ENCODE results near the gene GNG12. TPM values are rescaled to one million over a fixed set of nuclear protein-coding genes. Genes with fewer than 3 reads are reported as not detected.

The GNG12 gene
- total RNA-seq, 1 experiment from 2014 or later, result 12.5 TPM

- ChIA-PET POLR2A (no interaction called here), CTCF (no interaction called here)
- Histone ChIP-seq H3K4me3 (ENCODE audit: low read depth, low read length) (no peak overlapping the region), H3K9me3 (no peaks in the 10 kb centered on the region), H3K27me3 (replicated peaks; ENCODE audit: control insufficient read depth, insufficient read depth, low read length) (no peaks in the 10 kb centered on the region), H3K36me3 (ENCODE audit: control insufficient read depth, insufficient read depth, low read length) (no peaks in the 10 kb centered on the region), H3K4me1 (peaks cover 19% of the 10 kb centered on the region)
- TF ChIP-seq CTCF (IDR thresholded peaks at IDR 0.05; ENCODE audit: insufficient read depth in 1 of 2, low read depth in 1 of 2, low read length in 1 of 2, severe bottlenecking in 1 of 2, unreplicated experiment in 1 of 2), result no peak
- H3K4me1 Mint-ChIP-seq (ENCODE audit: low read depth, unreplicated experiment), result peaks cover 22% of the 10 kb centered on the region
- DNase-seq, result no peak
- no peak overlapping the region for H3K4me3 Mint-ChIP-seq (ENCODE audit: unreplicated experiment)
- intact Hi-C loops (cut with micrococcal nuclease; ENCODE audit: unreplicated experiment), result no loop called here
- H3K36me3 Mint-ChIP-seq (ENCODE audit: insufficient read depth, unreplicated experiment), result peaks cover 6% of the 10 kb centered on the region
- BruUV-seq (replicated peaks), result no TSS peak
- H3K27ac Mint-ChIP-seq (ENCODE audit: unreplicated experiment), result no peak overlapping the region
- H3K27me3 Mint-ChIP-seq (ENCODE audit: insufficient read depth, unreplicated experiment), result no peaks in the 10 kb centered on the region
- H3K9me3 Mint-ChIP-seq (ENCODE audit: unreplicated experiment), result no peaks in the 10 kb centered on the region
Measured at GRCh38 chr1:67696708-67697107, 136.6 kb downstream of the GNG12 start.

GRCh38 chr1:67695963-67696362, 137.3 kb downstream of the GNG12 start:
- peaks cover 5% of the 10 kb centered on the region for H3K36me3 Mint-ChIP-seq (ENCODE audit: insufficient read depth, unreplicated experiment)
- POLR2A ChIA-PET, result no interaction called here
- no peaks in the 10 kb centered on the region for H3K27me3 Mint-ChIP-seq (ENCODE audit: insufficient read depth, unreplicated experiment)
- CTCF ChIA-PET, result no interaction called here
- no peaks in the 10 kb centered on the region for H3K36me3 ChIP-seq (ENCODE audit: control insufficient read depth, insufficient read depth, low read length)
- TF ChIP-seq CTCF (IDR thresholded peaks at IDR 0.05; ENCODE audit: insufficient read depth in 1 of 2, low read depth in 1 of 2, low read length in 1 of 2, severe bottlenecking in 1 of 2, unreplicated experiment in 1 of 2), result no peak
- no peak overlapping the region for H3K4me3 Mint-ChIP-seq (ENCODE audit: unreplicated experiment)
- no peak for DNase-seq
- peaks cover 16% of the 10 kb centered on the region for H3K4me1 Mint-ChIP-seq (ENCODE audit: low read depth, unreplicated experiment)
- H3K27me3 ChIP-seq (replicated peaks; ENCODE audit: control insufficient read depth, insufficient read depth, low read length), result no peaks in the 10 kb centered on the region
- BruUV-seq (replicated peaks), result no TSS peak
- peaks cover 12% of the 10 kb centered on the region for H3K4me1 ChIP-seq
- H3K4me3 ChIP-seq (ENCODE audit: low read depth, low read length), result no peak overlapping the region
- H3K9me3 ChIP-seq, result no peaks in the 10 kb centered on the region
- no peaks in the 10 kb centered on the region for H3K9me3 Mint-ChIP-seq (ENCODE audit: unreplicated experiment)
- no peak overlapping the region for H3K27ac Mint-ChIP-seq (ENCODE audit: unreplicated experiment)
- intact Hi-C loops (cut with micrococcal nuclease; ENCODE audit: unreplicated experiment), result no loop called here

GRCh38 chr1:67691712-67692111, 141.6 kb downstream of the GNG12 start:
- BruUV-seq (replicated peaks), result no TSS peak
- Histone ChIP-seq H3K4me3 (ENCODE audit: low read depth, low read length) (no peak overlapping the region), H3K9me3 (no peaks in the 10 kb centered on the region), H3K4me1 (peaks cover 30% of the 10 kb centered on the region), H3K27me3 (replicated peaks; ENCODE audit: control insufficient read depth, insufficient read depth, low read length) (no peaks in the 10 kb centered on the region), H3K36me3 (ENCODE audit: control insufficient read depth, insufficient read depth, low read length) (peaks cover 1% of the 10 kb centered on the region)
- no peak for DNase-seq
- ChIA-PET CTCF (interaction anchor here (0.6 to 0.8 kb wide), 2 partner anchors 49 to 58 kb away, joined by 3 read pairs; no protein-coding TSS in a partner anchor), POLR2A (interaction anchor here (0.8 kb wide), 1 partner anchor 15 kb away, joined by 4 read pairs; no protein-coding TSS in a partner anchor)
- Mint-ChIP-seq H3K36me3 (ENCODE audit: insufficient read depth, unreplicated experiment) (peaks cover 26% of the 10 kb centered on the region), H3K27ac (ENCODE audit: unreplicated experiment) (no peak overlapping the region), H3K4me3 (ENCODE audit: unreplicated experiment) (no peak overlapping the region), H3K9me3 (ENCODE audit: unreplicated experiment) (no peaks in the 10 kb centered on the region), H3K27me3 (ENCODE audit: insufficient read depth, unreplicated experiment) (no peaks in the 10 kb centered on the region), H3K4me1 (ENCODE audit: low read depth, unreplicated experiment) (peaks cover 19% of the 10 kb centered on the region)
- intact Hi-C loops (cut with micrococcal nuclease; ENCODE audit: unreplicated experiment), result no loop called here
- no peak for TF ChIP-seq CTCF (IDR thresholded peaks at IDR 0.05; ENCODE audit: insufficient read depth in 1 of 2, low read depth in 1 of 2, low read length in 1 of 2, severe bottlenecking in 1 of 2, unreplicated experiment in 1 of 2)
